K562 treated with DMSO at 1 percent for 4 hours (cell line): ENCODE data around the gene SLC35C1. TPM values are rescaled to one million over a fixed set of nuclear protein-coding genes. Genes with fewer than 3 reads are reported as not detected.

Source experiments
- total RNA-seq: library from RNA; unstranded; fragments of 300-600 nt; gene quantifications from 2 replicates; pipeline ENCODE4 v1.2.3, GENCODE V29; 2022; ENCODE audit not compliant: insufficient read depth

SLC35C1 gene
- 4.3 and 8.2 TPM in 2 replicates for total RNA-seq

GRCh38 chr11:45804761-45805304 lies at the start of gene SLC35C1:
TSS of gene SLC35C1 (plus strand) at chr11:45805149. CDS start at chr11:45805802, 653 bp downstream.

GRCh38 chr11:45846974-45847910 lies 42.3 kb downstream of the SLC35C1 start, which contains the start of gene CRY2:
TSS of gene CRY2 (plus strand) at chr11:45847475. CDS start at chr11:45847491, 16 bp downstream.

Other genes starting within 250 kb of the SLC35C1 start
- not detected in 2 replicates for gene CHST1, start 139.5 kb upstream of the SLC35C1 start, total RNA-seq
- 14.2 and 17.6 TPM in 2 replicates for gene CRY2, start 42.3 kb downstream of the SLC35C1 start, total RNA-seq
- 2.7 and 4.4 TPM in 2 replicates for gene MAPK8IP1, start 80.5 kb downstream of the SLC35C1 start, total RNA-seq
- 2.8 TPM in 1 of 2 replicates, not detected in the other for gene FREY1, start 102.1 kb downstream of the SLC35C1 start, total RNA-seq
- 23.9 and 36.8 TPM in 2 replicates for gene PEX16, start 112.7 kb downstream of the SLC35C1 start, total RNA-seq
- 4.9 and 5.5 TPM in 2 replicates for gene LARGE2, start 117.5 kb downstream of the SLC35C1 start, total RNA-seq